Measurements from ENCODE around the gene FIBIN.
"Not testable (repeated sequence)": the region's sequence is repeated elsewhere in the genome, so short reads cannot be mapped to it uniquely, and the experiment has no call there.

Gene FIBIN

GRCh38 chr11:26958005-26958701, 35.8 kb upstream of the FIBIN start:
- CTCF ChIA-PET = no interaction called here
- no peak for DNase-seq (ENCODE audit: extremely low spot score)
- TF ChIP-seq HDGF (IDR thresholded peaks at IDR 0.05; ENCODE audit: borderline replicate concordance) (no peak), ELF4 (IDR thresholded peaks at IDR 0.05) (no peak), FOXK2 (IDR thresholded peaks at IDR 0.05) (no peak), TARDBP (IDR thresholded peaks at IDR 0.05) (no peak), SUZ12 (IDR thresholded peaks at IDR 0.05) (no peak), FOXM1 (IDR thresholded peaks at IDR 0.05; ENCODE audit: borderline replicate concordance) (no peak), NFRKB (IDR thresholded peaks at IDR 0.05) (no peak), L3MBTL2 (conservative IDR thresholded peaks at IDR 0.05) (no peak), ARNT (IDR thresholded peaks at IDR 0.05) (no peak), LEF1 (IDR thresholded peaks at IDR 0.05; ENCODE audit: borderline replicate concordance) (no peak), FOXA1 (IDR thresholded peaks at IDR 0.05) (no peak), BHLHE40 (IDR thresholded peaks at IDR 0.05; ENCODE audit: borderline replicate concordance) (no peak), SP1 (IDR thresholded peaks at IDR 0.05) (no peak), ZNF384 (IDR thresholded peaks at IDR 0.05) (no peak)
- POLR2A ChIA-PET = no interaction called here

GRCh38 chr11:26958702-26959049, 35.2 kb upstream of the FIBIN start:
- TF ChIP-seq LEF1 (IDR thresholded peaks at IDR 0.05; ENCODE audit: borderline replicate concordance) = no peak
- no peak for DNase-seq (ENCODE audit: extremely low spot score)
- POLR2A ChIA-PET = no interaction called here
- CTCF ChIA-PET = no interaction called here

GRCh38 chr11:26960281-26960680, 33.6 kb upstream of the FIBIN start:
- POLR2A ChIA-PET = no interaction called here
- CTCF ChIA-PET = no interaction called here
- DNase-seq (ENCODE audit: extremely low spot score) = no peak

GRCh38 chr11:26963764-26964163, 30.1 kb upstream of the FIBIN start:
- TF ChIP-seq NFRKB (IDR thresholded peaks at IDR 0.05) (no peak), CTBP1 (IDR thresholded peaks at IDR 0.05; ENCODE audit: borderline replicate concordance) (no peak), TARDBP (IDR thresholded peaks at IDR 0.05) (no peak), LEF1 (IDR thresholded peaks at IDR 0.05; ENCODE audit: borderline replicate concordance) (no peak), BHLHE40 (IDR thresholded peaks at IDR 0.05; ENCODE audit: borderline replicate concordance) (no peak), ZNF384 (IDR thresholded peaks at IDR 0.05) (no peak), SP1 (IDR thresholded peaks at IDR 0.05) (no peak), FOXK2 (IDR thresholded peaks at IDR 0.05) (no peak), SUZ12 (IDR thresholded peaks at IDR 0.05) (no peak), L3MBTL2 (conservative IDR thresholded peaks at IDR 0.05) (no peak), FOXA1 (IDR thresholded peaks at IDR 0.05) (no peak), ELF4 (IDR thresholded peaks at IDR 0.05) (no peak), PKNOX1 (IDR thresholded peaks at IDR 0.05) (no peak), ARNT (IDR thresholded peaks at IDR 0.05) (no peak), HDGF (IDR thresholded peaks at IDR 0.05; ENCODE audit: borderline replicate concordance) (no peak), FOXM1 (IDR thresholded peaks at IDR 0.05; ENCODE audit: borderline replicate concordance) (no peak)
- POLR2A ChIA-PET = no interaction called here
- CTCF ChIA-PET = no interaction called here
- DNase-seq (ENCODE audit: extremely low spot score) = no peak

More at GRCh38 chr11:26960281-26960680, 33.6 kb upstream of the FIBIN start:
- TF ChIP-seq FOXK2 (IDR thresholded peaks at IDR 0.05) (no peak), TARDBP (IDR thresholded peaks at IDR 0.05) (no peak), SP1 (IDR thresholded peaks at IDR 0.05) (no peak), NFRKB (IDR thresholded peaks at IDR 0.05) (no peak), ARNT (IDR thresholded peaks at IDR 0.05) (no peak), CTBP1 (IDR thresholded peaks at IDR 0.05; ENCODE audit: borderline replicate concordance) (no peak), ZNF384 (IDR thresholded peaks at IDR 0.05) (no peak)

- no peak for DNase-seq (ENCODE audit: extremely low spot score)
- CTCF ChIA-PET = no interaction called here
- POLR2A ChIA-PET = no interaction called here
- TF ChIP-seq TARDBP (IDR thresholded peaks at IDR 0.05) (no peak), FOXM1 (IDR thresholded peaks at IDR 0.05; ENCODE audit: borderline replicate concordance) (no peak), NFRKB (IDR thresholded peaks at IDR 0.05) (no peak), BHLHE40 (IDR thresholded peaks at IDR 0.05; ENCODE audit: borderline replicate concordance) (no peak), FOXA1 (IDR thresholded peaks at IDR 0.05) (no peak), PKNOX1 (IDR thresholded peaks at IDR 0.05) (no peak), ZNF384 (IDR thresholded peaks at IDR 0.05) (no peak), ARNT (IDR thresholded peaks at IDR 0.05) (no peak), FOXK2 (IDR thresholded peaks at IDR 0.05) (no peak), HDGF (IDR thresholded peaks at IDR 0.05; ENCODE audit: borderline replicate concordance) (no peak), LEF1 (IDR thresholded peaks at IDR 0.05; ENCODE audit: borderline replicate concordance) (no peak), ELF4 (IDR thresholded peaks at IDR 0.05) (no peak), CTBP1 (IDR thresholded peaks at IDR 0.05; ENCODE audit: borderline replicate concordance) (no peak), SUZ12 (IDR thresholded peaks at IDR 0.05) (no peak)
Observed at GRCh38 chr11:26964339-26964738, 29.6 kb upstream of the FIBIN start.

- DNase-seq (ENCODE audit: extremely low spot score); POLR2A ChIA-PET; CTCF ChIA-PET: not testable (repeated sequence)
Observed at GRCh38 chr11:26964847-26965485, 28.9 kb upstream of the FIBIN start.

GRCh38 chr11:26971961-26972360, 22.0 kb upstream of the FIBIN start:
- POLR2A ChIA-PET = no interaction called here
- CTCF ChIA-PET = no interaction called here

More at GRCh38 chr11:26971961-26972360, 22.0 kb upstream of the FIBIN start:
- TF ChIP-seq ARNT (IDR thresholded peaks at IDR 0.05) (no peak), TARDBP (IDR thresholded peaks at IDR 0.05) (no peak), L3MBTL2 (conservative IDR thresholded peaks at IDR 0.05) (no peak), HDGF (IDR thresholded peaks at IDR 0.05; ENCODE audit: borderline replicate concordance) (no peak), FOXM1 (IDR thresholded peaks at IDR 0.05; ENCODE audit: borderline replicate concordance) (no peak), FOXK2 (IDR thresholded peaks at IDR 0.05) (no peak), CTBP1 (IDR thresholded peaks at IDR 0.05; ENCODE audit: borderline replicate concordance) (no peak), ELF4 (IDR thresholded peaks at IDR 0.05) (no peak), SP1 (IDR thresholded peaks at IDR 0.05) (no peak), NFRKB (IDR thresholded peaks at IDR 0.05) (no peak), BHLHE40 (IDR thresholded peaks at IDR 0.05; ENCODE audit: borderline replicate concordance) (no peak)
- no peak for DNase-seq (ENCODE audit: extremely low spot score)

Data from HEK293T (cell line).